ENCODE results near the gene CHI3L1.

DNA sequence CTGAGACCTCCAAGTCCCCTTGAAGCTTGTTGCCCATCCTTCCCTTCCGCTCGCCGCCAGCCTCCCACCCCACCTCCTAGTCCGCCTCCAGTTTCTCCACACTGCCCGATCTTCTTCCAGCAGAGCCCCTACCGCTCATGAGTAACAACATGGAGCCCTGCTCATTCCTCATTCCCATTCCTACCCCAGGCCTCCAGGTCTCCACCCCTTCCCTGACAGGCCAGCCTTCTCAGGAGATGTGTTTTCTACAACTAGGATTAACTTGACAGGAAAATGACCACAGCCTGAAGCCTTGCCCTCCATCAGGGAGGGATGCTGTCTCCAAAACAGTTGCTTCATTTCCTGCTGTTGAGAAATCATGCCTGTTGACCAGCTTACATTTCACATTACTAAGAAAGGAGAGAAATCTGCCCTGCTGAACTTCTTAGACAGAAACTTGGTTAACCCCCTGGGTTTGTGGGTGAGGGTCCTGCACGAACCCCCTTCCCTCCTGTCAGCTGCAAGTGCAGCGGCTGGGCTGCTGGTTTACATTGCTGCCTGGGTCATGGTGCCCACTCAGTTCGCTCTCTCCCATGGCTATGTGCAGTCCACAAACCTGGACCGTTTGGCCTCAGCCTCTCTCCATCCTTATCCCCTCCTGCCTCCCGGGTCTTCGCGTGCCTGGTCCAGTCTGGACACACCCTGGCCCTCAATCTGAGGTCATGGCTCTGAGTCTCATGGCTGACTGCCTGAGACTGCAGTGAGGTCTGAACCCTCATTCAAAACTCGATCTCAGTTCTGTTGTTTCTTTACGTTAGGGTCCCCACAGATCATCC is 16.1 kb upstream of the CHI3L1 start:
- TF ChIP-seq POLR2A (IDR thresholded peaks at IDR 0.05; ENCODE audit: low read depth, low read length) (no peak), EZH2 (IDR thresholded peaks at IDR 0.05; ENCODE audit: borderline replicate concordance, control insufficient read depth, low read depth, low read length) (no peak), JUND (IDR thresholded peaks at IDR 0.05; ENCODE audit: low read depth, low read length) (no peak), CEBPB (IDR thresholded peaks at IDR 0.05; ENCODE audit: borderline replicate concordance in 1 of 2, low read depth in 2 of 2, low read length in 2 of 2) (no peak), KDM1A (IDR thresholded peaks at IDR 0.05; ENCODE audit: borderline replicate concordance) (no peak)
- TF ChIP-seq, protein P1, sequence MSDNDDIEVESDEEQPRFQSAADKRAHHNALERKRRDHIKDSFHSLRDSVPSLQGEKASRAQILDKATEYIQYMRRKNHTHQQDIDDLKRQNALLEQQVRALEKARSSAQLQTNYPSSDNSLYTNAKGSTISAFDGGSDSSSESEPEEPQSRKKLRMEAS (IDR thresholded peaks at IDR 0.05; ENCODE audit: low read depth, low read length), result no peak
- TF ChIP-seq, protein P2, sequence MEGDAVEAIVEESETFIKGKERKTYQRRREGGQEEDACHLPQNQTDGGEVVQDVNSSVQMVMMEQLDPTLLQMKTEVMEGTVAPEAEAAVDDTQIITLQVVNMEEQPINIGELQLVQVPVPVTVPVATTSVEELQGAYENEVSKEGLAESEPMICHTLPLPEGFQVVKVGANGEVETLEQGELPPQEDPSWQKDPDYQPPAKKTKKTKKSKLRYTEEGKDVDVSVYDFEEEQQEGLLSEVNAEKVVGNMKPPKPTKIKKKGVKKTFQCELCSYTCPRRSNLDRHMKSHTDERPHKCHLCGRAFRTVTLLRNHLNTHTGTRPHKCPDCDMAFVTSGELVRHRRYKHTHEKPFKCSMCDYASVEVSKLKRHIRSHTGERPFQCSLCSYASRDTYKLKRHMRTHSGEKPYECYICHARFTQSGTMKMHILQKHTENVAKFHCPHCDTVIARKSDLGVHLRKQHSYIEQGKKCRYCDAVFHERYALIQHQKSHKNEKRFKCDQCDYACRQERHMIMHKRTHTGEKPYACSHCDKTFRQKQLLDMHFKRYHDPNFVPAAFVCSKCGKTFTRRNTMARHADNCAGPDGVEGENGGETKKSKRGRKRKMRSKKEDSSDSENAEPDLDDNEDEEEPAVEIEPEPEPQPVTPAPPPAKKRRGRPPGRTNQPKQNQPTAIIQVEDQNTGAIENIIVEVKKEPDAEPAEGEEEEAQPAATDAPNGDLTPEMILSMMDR (IDR thresholded peaks at IDR 0.05 in 2 of 3, conservative IDR thresholded peaks at IDR 0.05 in 1 of 3; ENCODE audit: control insufficient read depth in 2 of 3, extremely low read depth in 1 of 3, insufficient read depth in 1 of 3, low read depth in 3 of 3, low read length in 3 of 3), result no peak
- TF ChIP-seq, protein P3, sequence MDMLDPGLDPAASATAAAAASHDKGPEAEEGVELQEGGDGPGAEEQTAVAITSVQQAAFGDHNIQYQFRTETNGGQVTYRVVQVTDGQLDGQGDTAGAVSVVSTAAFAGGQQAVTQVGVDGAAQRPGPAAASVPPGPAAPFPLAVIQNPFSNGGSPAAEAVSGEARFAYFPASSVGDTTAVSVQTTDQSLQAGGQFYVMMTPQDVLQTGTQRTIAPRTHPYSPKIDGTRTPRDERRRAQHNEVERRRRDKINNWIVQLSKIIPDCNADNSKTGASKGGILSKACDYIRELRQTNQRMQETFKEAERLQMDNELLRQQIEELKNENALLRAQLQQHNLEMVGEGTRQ (IDR thresholded peaks at IDR 0.05; ENCODE audit: borderline replicate concordance, low read depth, low read length), result no peak

All from GM12878 (cell line).